Neural crest cell (in vitro differentiated cells): ENCODE measurements around the gene MRPL51. TPM values are rescaled to one million over a fixed set of nuclear protein-coding genes. Genes with fewer than 3 reads are reported as not detected.
"Not testable (repeated sequence)": the region's sequence is repeated elsewhere in the genome, so short reads cannot be mapped to it uniquely, and the experiment has no call there.

Experiments
- DNase-seq: peaks from one replicate; pipeline ENCODE4 v3.0.0; 2021; ENCODE audit warnings: low read depth, mixed read lengths, low spot score
- H3K27ac Mint-ChIP-seq: one replicate; pipeline ENCODE4 v1.8.0; 2021; ENCODE audit warnings: mild to moderate bottlenecking, mixed read lengths; ENCODE audit not compliant: unreplicated experiment
- H3K27me3 Mint-ChIP-seq: 2 replicates; pipeline ENCODE4 v1.8.0; 2021; ENCODE audit warnings: low read depth, mild to moderate bottlenecking, mixed read lengths
- H3K36me3 Mint-ChIP-seq: 2 replicates; pipeline ENCODE4 v1.8.0; 2021; ENCODE audit warnings: low read depth, mild to moderate bottlenecking, mixed read lengths
- H3K4me1 Mint-ChIP-seq: 2 replicates; pipeline ENCODE4 v1.8.0; 2021; ENCODE audit warnings: mixed read lengths
- H3K4me3 Mint-ChIP-seq: one replicate; pipeline ENCODE4 v1.8.0; 2021; ENCODE audit warnings: mild to moderate bottlenecking, mixed read lengths
- H3K9me3 Mint-ChIP-seq: 2 replicates; pipeline ENCODE4 v1.8.0; 2021; ENCODE audit warnings: mixed read lengths
- total RNA-seq: library from RNA; stranded (reverse); gene quantifications from 2 replicates; pipeline ENCODE4 v1.2.1, GENCODE V29; 2021
- TF ChIP-seq, protein P1 (sequence below): fragments of 200-600 bp; sonication (generic); conservative IDR thresholded peaks from 2 replicates; pipeline ENCODE4 v1.5.0; 2021; ENCODE audit warnings: antibody characterized with exemption, mild to moderate bottlenecking

Gene MRPL51
- total RNA-seq, 1 donor from 2014 or later = 272 TPM

DNA sequence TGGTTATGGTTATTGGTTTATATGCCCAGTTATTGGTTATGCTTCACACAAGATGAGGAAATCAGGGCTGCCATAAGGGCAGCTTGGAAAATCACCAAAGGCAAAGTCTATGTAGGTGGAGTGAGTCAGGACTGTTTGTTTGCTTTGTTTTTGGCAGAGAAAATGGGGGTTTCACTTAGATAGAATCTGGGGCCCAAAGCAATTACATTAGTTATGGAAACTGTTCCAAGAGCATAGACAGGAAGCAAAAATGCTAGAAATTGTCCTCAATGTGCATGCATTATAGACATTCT is 24.8 kb downstream of the MRPL51 start:
- DNase-seq = no peak
- H3K4me1 Mint-ChIP-seq = peaks cover 19% of the 10 kb centered on the region
- TF ChIP-seq, protein P1, sequence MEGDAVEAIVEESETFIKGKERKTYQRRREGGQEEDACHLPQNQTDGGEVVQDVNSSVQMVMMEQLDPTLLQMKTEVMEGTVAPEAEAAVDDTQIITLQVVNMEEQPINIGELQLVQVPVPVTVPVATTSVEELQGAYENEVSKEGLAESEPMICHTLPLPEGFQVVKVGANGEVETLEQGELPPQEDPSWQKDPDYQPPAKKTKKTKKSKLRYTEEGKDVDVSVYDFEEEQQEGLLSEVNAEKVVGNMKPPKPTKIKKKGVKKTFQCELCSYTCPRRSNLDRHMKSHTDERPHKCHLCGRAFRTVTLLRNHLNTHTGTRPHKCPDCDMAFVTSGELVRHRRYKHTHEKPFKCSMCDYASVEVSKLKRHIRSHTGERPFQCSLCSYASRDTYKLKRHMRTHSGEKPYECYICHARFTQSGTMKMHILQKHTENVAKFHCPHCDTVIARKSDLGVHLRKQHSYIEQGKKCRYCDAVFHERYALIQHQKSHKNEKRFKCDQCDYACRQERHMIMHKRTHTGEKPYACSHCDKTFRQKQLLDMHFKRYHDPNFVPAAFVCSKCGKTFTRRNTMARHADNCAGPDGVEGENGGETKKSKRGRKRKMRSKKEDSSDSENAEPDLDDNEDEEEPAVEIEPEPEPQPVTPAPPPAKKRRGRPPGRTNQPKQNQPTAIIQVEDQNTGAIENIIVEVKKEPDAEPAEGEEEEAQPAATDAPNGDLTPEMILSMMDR = no peak
- peak overlapping the region; percentile 66 for H3K4me3 Mint-ChIP-seq
- H3K36me3 Mint-ChIP-seq = peaks cover 3% of the 10 kb centered on the region
- H3K27me3 Mint-ChIP-seq = no peaks in the 10 kb centered on the region
- no peak overlapping the region for H3K27ac Mint-ChIP-seq
- H3K9me3 Mint-ChIP-seq = no peaks in the 10 kb centered on the region

DNA sequence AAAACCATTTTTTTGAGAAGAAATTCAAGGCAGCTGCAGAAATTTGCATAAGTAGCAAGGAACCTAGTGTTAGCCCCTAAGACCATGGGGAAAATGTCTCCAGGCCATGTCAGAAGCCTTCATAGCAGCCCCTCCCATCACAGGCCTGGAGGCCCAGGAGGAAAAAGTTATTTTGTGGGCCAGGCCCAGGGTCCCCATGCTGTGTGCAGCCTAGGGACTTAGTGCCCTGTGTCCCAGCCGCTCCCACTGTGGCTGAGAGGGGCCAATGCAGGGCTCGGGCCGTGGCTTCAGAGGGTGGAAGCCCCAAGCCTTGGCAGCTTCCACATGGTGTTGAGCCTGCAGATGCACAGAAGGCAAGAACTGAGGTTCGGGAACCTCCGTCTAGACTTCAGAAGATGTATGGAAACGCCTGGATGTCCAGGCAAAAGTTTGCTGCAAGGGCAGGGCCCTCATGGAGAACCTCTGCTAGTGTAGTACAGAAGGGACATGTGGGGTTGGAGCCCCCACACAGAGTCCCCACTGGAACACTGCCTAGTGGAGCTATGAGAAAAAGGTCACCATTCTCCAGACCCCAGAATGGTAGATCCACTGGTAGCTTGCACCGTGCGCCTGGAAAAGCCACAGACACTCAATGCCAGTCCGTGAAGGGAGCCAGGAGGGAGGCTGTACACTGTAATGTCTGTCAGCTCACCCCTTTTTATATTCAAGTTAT is 25.3 kb downstream of the MRPL51 start:
- Mint-ChIP-seq H3K4me1 (peaks cover 19% of the 10 kb centered on the region), H3K4me3 (peak overlapping the region; percentile 57)
- H3K9me3 Mint-ChIP-seq, H3K27ac Mint-ChIP-seq, H3K36me3 Mint-ChIP-seq, H3K27me3 Mint-ChIP-seq, DNase-seq: not testable (repeated sequence)

DNA sequence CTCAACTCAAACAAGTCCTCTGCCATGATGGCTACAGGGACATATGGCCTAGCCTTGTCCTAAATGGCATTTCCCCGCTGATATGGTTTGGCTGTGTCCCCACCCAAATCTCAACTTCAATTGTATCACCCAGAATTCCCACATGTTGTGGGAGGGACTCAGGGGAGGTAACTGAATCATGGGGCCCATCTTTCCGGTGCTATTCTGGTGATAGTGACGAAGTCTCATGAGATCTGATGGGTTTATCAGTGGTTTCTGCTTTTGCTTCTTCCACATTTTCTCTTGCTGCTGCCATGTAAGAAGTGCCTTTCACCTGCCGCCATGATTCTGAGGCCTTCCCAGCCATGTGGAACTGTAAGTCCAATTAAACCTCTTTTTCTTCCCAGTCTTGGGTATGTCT is 26.3 kb downstream of the MRPL51 start:
- not testable (repeated sequence) for H3K9me3 Mint-ChIP-seq, DNase-seq, H3K27me3 Mint-ChIP-seq, H3K36me3 Mint-ChIP-seq, H3K27ac Mint-ChIP-seq
- H3K4me3 Mint-ChIP-seq = peak overlapping the region; percentile 57
- peaks cover 22% of the 10 kb centered on the region for H3K4me1 Mint-ChIP-seq

DNA sequence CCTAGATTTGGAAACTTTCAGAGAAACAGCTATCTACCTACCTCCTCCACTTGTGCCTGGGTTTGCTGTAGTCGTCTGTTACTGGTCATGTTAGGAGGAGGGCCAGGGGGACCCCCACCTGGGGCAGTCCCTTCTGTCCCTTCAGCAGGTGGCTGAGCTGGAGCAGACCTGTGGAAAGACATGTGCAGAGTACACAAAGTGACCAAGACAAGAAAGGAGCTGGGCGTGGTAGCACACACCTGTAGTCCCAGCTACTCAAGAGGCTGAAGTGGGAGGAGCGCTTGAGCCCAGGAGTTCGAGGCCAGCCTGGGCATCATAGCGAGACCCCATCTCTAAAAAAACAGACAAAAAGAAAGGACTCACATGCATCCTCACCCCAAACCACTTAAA is 26.9 kb downstream of the MRPL51 start:
- H3K4me1 Mint-ChIP-seq = peaks cover 19% of the 10 kb centered on the region
- no peak for DNase-seq
- TF ChIP-seq, protein P1 = no peak
- H3K27ac Mint-ChIP-seq = no peak overlapping the region
- H3K27me3 Mint-ChIP-seq = no peaks in the 10 kb centered on the region
- peaks cover 3% of the 10 kb centered on the region for H3K36me3 Mint-ChIP-seq
- H3K4me3 Mint-ChIP-seq = no peak overlapping the region
- no peaks in the 10 kb centered on the region for H3K9me3 Mint-ChIP-seq

DNA sequence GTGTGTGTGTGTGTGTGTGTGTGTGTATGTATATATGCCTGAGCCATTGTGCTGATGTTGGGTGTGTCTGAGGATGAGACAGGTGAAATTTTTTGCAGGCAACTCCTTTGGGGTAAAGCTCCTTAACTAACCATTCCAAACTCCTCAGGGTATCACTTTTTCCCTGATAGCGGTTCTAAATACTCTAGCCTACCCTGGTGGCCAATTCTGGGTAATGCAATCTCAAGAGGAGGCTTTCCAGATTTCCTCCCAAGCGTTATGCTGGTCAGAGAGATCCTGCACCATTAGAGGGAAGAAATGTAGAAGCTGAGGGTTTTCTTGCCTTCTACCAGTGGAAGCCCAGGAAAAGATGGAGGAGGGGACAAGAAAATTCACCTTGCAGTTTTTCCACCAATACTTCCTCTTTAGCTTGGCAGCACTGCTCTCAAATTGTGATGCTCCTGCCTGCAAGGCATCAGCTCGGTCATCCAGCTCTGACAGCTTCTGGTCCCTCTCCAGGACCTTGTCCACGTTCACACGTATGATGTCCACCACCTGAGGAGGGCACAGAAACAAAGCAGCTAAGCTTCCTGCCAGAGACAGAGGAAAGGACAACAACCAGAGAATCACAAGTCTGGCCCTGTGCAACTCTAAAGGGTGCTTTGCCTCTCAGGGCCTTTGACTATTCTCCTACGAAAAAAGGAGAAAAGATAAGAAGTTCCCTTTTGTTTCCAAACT is 27.4 kb downstream of the MRPL51 start:
- Mint-ChIP-seq H3K4me3 (peak overlapping the region; percentile 59), H3K9me3 (no peaks in the 10 kb centered on the region), H3K27me3 (no peaks in the 10 kb centered on the region), H3K36me3 (peaks cover 7% of the 10 kb centered on the region), H3K4me1 (peaks cover 15% of the 10 kb centered on the region), H3K27ac (no peak overlapping the region)
- DNase-seq = peak; percentile 57
- TF ChIP-seq, protein P1 = peak; percentile 83

DNA sequence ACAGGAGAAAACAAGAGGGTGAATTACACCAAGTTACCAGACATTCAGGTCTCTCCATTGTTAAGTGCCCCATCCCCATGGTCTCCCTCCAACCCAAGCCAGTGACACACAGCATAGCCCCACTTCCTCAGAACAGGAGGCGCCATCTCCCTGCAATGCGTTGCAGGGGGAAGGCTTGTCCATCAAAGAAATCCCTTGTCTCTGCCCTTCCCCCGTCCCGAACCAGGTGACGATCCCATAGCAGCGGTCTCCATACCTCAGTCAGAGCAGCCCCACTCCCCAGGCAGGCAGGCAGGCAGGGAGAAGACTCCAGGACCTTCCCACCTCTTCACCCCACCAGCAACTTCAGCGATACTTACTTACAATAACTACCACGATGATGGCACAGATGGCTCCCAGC is 28.5 kb downstream of the MRPL51 start:
- H3K4me1 Mint-ChIP-seq = peaks cover 7% of the 10 kb centered on the region
- no peak overlapping the region for H3K4me3 Mint-ChIP-seq
- TF ChIP-seq, protein P1 = no peak
- no peak overlapping the region for H3K27ac Mint-ChIP-seq
- peaks cover 7% of the 10 kb centered on the region for H3K36me3 Mint-ChIP-seq
- H3K27me3 Mint-ChIP-seq = no peaks in the 10 kb centered on the region
- no peaks in the 10 kb centered on the region for H3K9me3 Mint-ChIP-seq
- DNase-seq = no peak
